SK-N-SH (cell line): Measurements from ENCODE around the gene NTRK3.

ENCODE experiments used
- CTCF ChIP-seq: fragments of 200-600 bp; sonication (generic); IDR thresholded peaks from 2 replicates; pipeline ENCODE4 v1.6.1; 2017; ENCODE audit warnings: antibody characterized with exemption, mild to moderate bottlenecking, moderate library complexity
- FOXM1 ChIP-seq: IDR thresholded peaks from 2 replicates; pipeline ENCODE4 v1.4.0; 2012; ENCODE audit warnings: low read depth, mild to moderate bottlenecking
- NFIC ChIP-seq: IDR thresholded peaks from 2 replicates; pipeline ENCODE4 v1.4.0; 2012; ENCODE audit warnings: borderline replicate concordance
- POLR2AphosphoS5 ChIP-seq: IDR thresholded peaks from 2 replicates; pipeline ENCODE4 v1.6.1; 2012; ENCODE audit warnings: low read depth, low read length
- RAD21 ChIP-seq: IDR thresholded peaks from 2 replicates; pipeline ENCODE4 v1.6.1; 2012; ENCODE audit warnings: mild to moderate bottlenecking, low read length
- RCOR1 ChIP-seq: fragments of 150-350 bp; IDR thresholded peaks from 2 replicates; pipeline ENCODE4 v1.6.1; 2017; ENCODE audit warnings: antibody characterized with exemption, low read length
- ZBTB33 ChIP-seq: IDR thresholded peaks from 2 replicates; pipeline ENCODE4 v1.4.0; 2012; ENCODE audit warnings: low read depth, borderline replicate concordance

GRCh38 chr15:88132499-88132898 is 124.0 kb downstream of the NTRK3 start:
- TF ChIP-seq CTCF = no peak
- no peak for TF ChIP-seq POLR2AphosphoS5
- no peak for TF ChIP-seq RAD21
- TF ChIP-seq ZBTB33 = no peak
- no peak for TF ChIP-seq NFIC
- no peak for TF ChIP-seq FOXM1
- TF ChIP-seq RCOR1 = no peak
